Neural crest cell (in vitro differentiated cells): ENCODE data around the gene DMRTB1. TPM values are rescaled to one million over a fixed set of nuclear protein-coding genes. Genes with fewer than 3 reads are reported as not detected.

Source experiments
- DNase-seq: peaks from one replicate; pipeline ENCODE4 v3.0.0; 2021; ENCODE audit warnings: low read depth, mixed read lengths, low spot score
- H3K27ac Mint-ChIP-seq: one replicate; pipeline ENCODE4 v1.8.0; 2021; ENCODE audit warnings: mild to moderate bottlenecking, mixed read lengths; ENCODE audit not compliant: unreplicated experiment
- H3K27me3 Mint-ChIP-seq: 2 replicates; pipeline ENCODE4 v1.8.0; 2021; ENCODE audit warnings: low read depth, mild to moderate bottlenecking, mixed read lengths
- H3K36me3 Mint-ChIP-seq: 2 replicates; pipeline ENCODE4 v1.8.0; 2021; ENCODE audit warnings: low read depth, mild to moderate bottlenecking, mixed read lengths
- H3K4me1 Mint-ChIP-seq: 2 replicates; pipeline ENCODE4 v1.8.0; 2021; ENCODE audit warnings: mixed read lengths
- H3K4me3 Mint-ChIP-seq: one replicate; pipeline ENCODE4 v1.8.0; 2021; ENCODE audit warnings: mild to moderate bottlenecking, mixed read lengths
- H3K9me3 Mint-ChIP-seq: 2 replicates; pipeline ENCODE4 v1.8.0; 2021; ENCODE audit warnings: mixed read lengths
- CTCF ChIP-seq: fragments of 200-600 bp; sonication (generic); conservative IDR thresholded peaks from 2 replicates; pipeline ENCODE4 v1.5.0; 2021; ENCODE audit warnings: antibody characterized with exemption, mild to moderate bottlenecking
- total RNA-seq: library from RNA; stranded (reverse); gene quantifications from 2 replicates; pipeline ENCODE4 v1.2.1, GENCODE V29; 2021

DMRTB1 gene
- total RNA-seq, 1 donor from 2014 or later, result not detected

- no peak overlapping the region for H3K4me3 Mint-ChIP-seq
- TF ChIP-seq CTCF, result no peak
- H3K9me3 Mint-ChIP-seq, result no peaks in the 10 kb centered on the region
- peaks cover 9% of the 10 kb centered on the region for H3K4me1 Mint-ChIP-seq
- H3K36me3 Mint-ChIP-seq, result no peaks in the 10 kb centered on the region
- H3K27me3 Mint-ChIP-seq, result peaks cover 2% of the 10 kb centered on the region
- no peak overlapping the region for H3K27ac Mint-ChIP-seq
- no peak for DNase-seq
Measured at GRCh38 chr1:53504901-53505300, 45.7 kb downstream of the DMRTB1 start.

- Mint-ChIP-seq H3K9me3 (no peaks in the 10 kb centered on the region), H3K4me1 (peaks cover 9% of the 10 kb centered on the region), H3K27ac (no peak overlapping the region), H3K4me3 (no peak overlapping the region), H3K27me3 (peaks cover 2% of the 10 kb centered on the region), H3K36me3 (no peaks in the 10 kb centered on the region)
- no peak for TF ChIP-seq CTCF
- no peak for DNase-seq
Measured at GRCh38 chr1:53505401-53505800, 46.2 kb downstream of the DMRTB1 start.

- H3K4me1 Mint-ChIP-seq, result peaks cover 9% of the 10 kb centered on the region
- H3K9me3 Mint-ChIP-seq, result no peaks in the 10 kb centered on the region
- no peak for DNase-seq
- H3K4me3 Mint-ChIP-seq, result no peak overlapping the region
- peaks cover 2% of the 10 kb centered on the region for H3K27me3 Mint-ChIP-seq
- TF ChIP-seq CTCF, result no peak
- no peaks in the 10 kb centered on the region for H3K36me3 Mint-ChIP-seq
- H3K27ac Mint-ChIP-seq, result no peak overlapping the region
Measured at GRCh38 chr1:53505891-53506290, 46.7 kb downstream of the DMRTB1 start.

- H3K36me3 Mint-ChIP-seq, result no peaks in the 10 kb centered on the region
- TF ChIP-seq CTCF, result no peak
- H3K27me3 Mint-ChIP-seq, result peaks cover 2% of the 10 kb centered on the region
- H3K9me3 Mint-ChIP-seq, result no peaks in the 10 kb centered on the region
- H3K4me3 Mint-ChIP-seq, result no peak overlapping the region
- H3K4me1 Mint-ChIP-seq, result peaks cover 9% of the 10 kb centered on the region
- H3K27ac Mint-ChIP-seq, result no peak overlapping the region
- no peak for DNase-seq
Measured at GRCh38 chr1:53506355-53507050, 47.3 kb downstream of the DMRTB1 start.

GRCh38 chr1:53507116-53507820 lies 48.1 kb downstream of the DMRTB1 start:
- H3K27me3 Mint-ChIP-seq, result peaks cover 2% of the 10 kb centered on the region
- no peaks in the 10 kb centered on the region for H3K9me3 Mint-ChIP-seq
- no peaks in the 10 kb centered on the region for H3K36me3 Mint-ChIP-seq
- TF ChIP-seq CTCF, result no peak
- peaks cover 14% of the 10 kb centered on the region for H3K4me1 Mint-ChIP-seq
- no peak overlapping the region for H3K27ac Mint-ChIP-seq
- DNase-seq, result no peak
- no peak overlapping the region for H3K4me3 Mint-ChIP-seq
